GM23338 (cell line): Measurements from ENCODE around the gene SIK2. TPM values are rescaled to one million over a fixed set of nuclear protein-coding genes. Genes with fewer than 3 reads are reported as not detected.

ENCODE experiments used
- ATAC-seq: fragments of 200-7000 bp; cut with Tn5 transposase; 3 replicates; pipeline ENCODE4 v1.9.1; 2020
- DNase-seq: peaks from one replicate; pipeline ENCODE4 v3.0.0-alpha.2; 2015; ENCODE audit warnings: low spot score
- H2AFZ ChIP-seq: fragments of 200-600 bp; sonication (generic); 2 replicates; pipeline ENCODE4 v1.8.0; 2016; ENCODE audit warnings: antibody characterized with exemption, mild to moderate bottlenecking, moderate library complexity
- H3F3A ChIP-seq: fragments of 200-600 bp; sonication (generic); replicated peaks from 2 replicates; pipeline ENCODE4 v1.8.0; 2017; ENCODE audit warnings: antibody characterized with exemption, mixed run types, low read depth
- H3K27ac ChIP-seq: fragments of 200-600 bp; sonication (generic); 2 replicates; pipeline ENCODE4 v1.6.1; 2016; ENCODE audit warnings: low read depth
- H3K27me3 ChIP-seq: fragments of 200-600 bp; sonication (generic); 2 replicates; pipeline ENCODE4 v1.8.0; 2016; ENCODE audit warnings: mild to moderate bottlenecking, mixed run types, moderate library complexity; ENCODE audit not compliant: insufficient read depth
- H3K36me3 ChIP-seq: fragments of 200-600 bp; sonication (generic); 2 replicates; pipeline ENCODE4 v1.8.0; 2016; ENCODE audit warnings: mild to moderate bottlenecking; ENCODE audit not compliant: insufficient read depth
- H3K4me1 ChIP-seq: fragments of 200-600 bp; sonication (generic); 2 replicates; pipeline ENCODE4 v1.8.0; 2016; ENCODE audit warnings: mild to moderate bottlenecking, moderate library complexity; ENCODE audit not compliant: insufficient read depth
- H3K4me2 ChIP-seq: fragments of 200-600 bp; sonication (generic); 2 replicates; pipeline ENCODE4 v1.7.1; 2017; ENCODE audit warnings: mixed run types
- H3K4me3 ChIP-seq: fragments of 200-600 bp; sonication (generic); 2 replicates; pipeline ENCODE4 v1.6.1; 2016; ENCODE audit warnings: mixed run types
- H3K79me2 ChIP-seq: fragments of 200-600 bp; sonication (generic); replicated peaks from 2 replicates; pipeline ENCODE4 v1.8.0; 2017; ENCODE audit warnings: mild to moderate bottlenecking; ENCODE audit not compliant: insufficient read depth
- H3K9me2 ChIP-seq: fragments of 200-600 bp; sonication (generic); 2 replicates; pipeline ENCODE4 v1.8.0; 2017; ENCODE audit not compliant: insufficient read depth
- H4K20me1 ChIP-seq: fragments of 200-600 bp; sonication (generic); replicated peaks from 2 replicates; pipeline ENCODE4 v1.8.0; 2017; ENCODE audit warnings: mild to moderate bottlenecking; ENCODE audit not compliant: insufficient read depth
- H3K27ac Mint-ChIP-seq: 2 replicates; pipeline ENCODE4 v1.8.0; 2020; ENCODE audit warnings: inconsistent platforms, mild to moderate bottlenecking, moderate library complexity, mixed read lengths
- H3K27me3 Mint-ChIP-seq: 3 replicates; pipeline ENCODE4 v1.8.0; 2022; ENCODE audit warnings: low read depth, mild to moderate bottlenecking, moderate library complexity, mixed read lengths, inconsistent platforms; ENCODE audit not compliant: insufficient read depth, poor library complexity
- H3K36me3 Mint-ChIP-seq: 3 replicates; pipeline ENCODE4 v1.8.0; 2021; ENCODE audit warnings: low read depth, mild to moderate bottlenecking, inconsistent platforms, moderate library complexity, mixed read lengths
- H3K4me1 Mint-ChIP-seq: 3 replicates; pipeline ENCODE4 v1.8.0; 2020; ENCODE audit warnings: mild to moderate bottlenecking, inconsistent platforms, mixed read lengths
- H3K4me3 Mint-ChIP-seq: 3 replicates; pipeline ENCODE4 v1.8.0; 2021; ENCODE audit warnings: moderate library complexity, mild to moderate bottlenecking, inconsistent platforms, mixed read lengths
- H3K9me3 Mint-ChIP-seq: 3 replicates; pipeline ENCODE4 v1.8.0; 2020; ENCODE audit warnings: moderate library complexity, mild to moderate bottlenecking, inconsistent platforms, mixed read lengths
- CREB1 ChIP-seq: fragments of 250-450 bp; sonication (Bioruptor Pico); IDR thresholded peaks from 2 replicates; pipeline ENCODE4 v1.5.0; 2020; ENCODE audit warnings: low read depth, mild to moderate bottlenecking, moderate library complexity
- EZH2 ChIP-seq: fragments of 200-600 bp; sonication (generic); IDR thresholded peaks from one replicate; pipeline ENCODE4 v1.8.0; 2017; ENCODE audit warnings: antibody characterized with exemption, mild to moderate bottlenecking, low read depth; ENCODE audit not compliant: unreplicated experiment
- EZH2phosphoT487 ChIP-seq: fragments of 200-600 bp; sonication (generic); IDR thresholded peaks from one replicate; pipeline ENCODE4 v1.8.1; 2018; ENCODE audit warnings: antibody characterized with exemption; ENCODE audit not compliant: unreplicated experiment
- JUNB ChIP-seq: IDR thresholded peaks from one replicate; pipeline ENCODE4 v1.6.1; 2016; ENCODE audit warnings: antibody characterized with exemption; ENCODE audit not compliant: unreplicated experiment
- NANOG ChIP-seq: IDR thresholded peaks from 2 replicates; pipeline ENCODE4 v1.6.1; 2016; ENCODE audit warnings: antibody characterized with exemption, borderline replicate concordance
- POLR2AphosphoS5 ChIP-seq: IDR thresholded peaks from 2 replicates; pipeline ENCODE4 v1.6.1; 2016; ENCODE audit warnings: antibody characterized with exemption, low read depth
- STAT1 ChIP-seq: IDR thresholded peaks from one replicate; pipeline ENCODE4 v1.6.1; 2016; ENCODE audit warnings: antibody characterized with exemption; ENCODE audit not compliant: unreplicated experiment
- ZNF114 ChIP-seq: fragments of 250-450 bp; sonication (Bioruptor Pico); IDR thresholded peaks from 2 replicates; pipeline ENCODE4 v1.5.0; 2020; ENCODE audit warnings: mild to moderate bottlenecking, moderate library complexity
- ZNF331 ChIP-seq: fragments of 250-450 bp; sonication (Bioruptor Pico); IDR thresholded peaks from 2 replicates; pipeline ENCODE4 v1.5.0; 2020; ENCODE audit warnings: low read depth, mild to moderate bottlenecking, moderate library complexity
- ZNF462 ChIP-seq: fragments of 250-450 bp; sonication (Bioruptor Pico); IDR thresholded peaks from 2 replicates; pipeline ENCODE4 v1.5.0; 2020; ENCODE audit warnings: mild to moderate bottlenecking, moderate library complexity
- polyA plus RNA-seq: library from polyadenylated mRNA; unstranded; fragments of >200 nt; fragmentation: Nextera tagmentation; extraction: Ambion mirVana; gene quantifications from 2 replicates; pipeline ENCODE4 v1.2.1, GENCODE V29; 2016
- total RNA-seq: library from RNA; depleted of rRNA; stranded (reverse); fragments of >200 nt; shearing (Covaris generic); gene quantifications from 2 replicates; pipeline ENCODE4 v1.2.3, GENCODE V29; 2014
- TF ChIP-seq, protein P1 (sequence below): IDR thresholded peaks from 2 replicates; pipeline ENCODE4 v1.6.1; 2016; ENCODE audit warnings: antibody characterized with exemption
- TF ChIP-seq, protein P2 (sequence below): IDR thresholded peaks from one replicate; pipeline ENCODE4 v1.6.1; 2018; ENCODE audit warnings: antibody characterized with exemption; ENCODE audit not compliant: unreplicated experiment
- TF ChIP-seq, protein P3 (sequence below), 2 experiments: fragments of 200-600 bp in 1 of 2; sonication (generic) in 1 of 2; conservative IDR thresholded peaks; 2 replicates each; pipeline versions ENCODE4 v1.5.1 to v1.6.1; 2016 to 2017; ENCODE audit warnings: antibody characterized with exemption in 2 of 2, low read depth in 2 of 2, mild to moderate bottlenecking in 2 of 2, moderate library complexity in 1 of 2

The SIK2 gene
- total and polyA plus RNA-seq, 2 experiments from 2014 or later = 2.3 to 6.7 TPM

GRCh38 chr11:111641339-111642015 lies 39.2 kb downstream of the SIK2 start:
- H3K36me3 ChIP-seq = no peaks in the 10 kb centered on the region
- H3F3A ChIP-seq = no peaks in the 10 kb centered on the region
- no peak overlapping the region for H3K4me2 ChIP-seq
- DNase-seq = no peak
- Mint-ChIP-seq H3K27me3 (peaks cover 7% of the 10 kb centered on the region), H3K27ac (no peak overlapping the region; the same call in 1 of the 2 replicates), H3K4me3 (no peak overlapping the region), H3K36me3 (no peaks in the 10 kb centered on the region), H3K9me3 (no peaks in the 10 kb centered on the region), H3K4me1 (peaks cover 38% of the 10 kb centered on the region)
- no peak overlapping the region for H2AFZ ChIP-seq
- no peaks in the 10 kb centered on the region for H3K9me2 ChIP-seq
- H4K20me1 ChIP-seq = no peaks in the 10 kb centered on the region
- H3K27ac ChIP-seq = no peak overlapping the region
- H3K27me3 ChIP-seq = no peaks in the 10 kb centered on the region
- peaks cover 27% of the 10 kb centered on the region for H3K4me1 ChIP-seq
- TF ChIP-seq ZNF462 (CRISPR knock-in tag) (no peak), STAT1 (no peak), EZH2phosphoT487 (no peak), NANOG (no peak), ZNF114 (CRISPR knock-in tag) (no peak), POLR2AphosphoS5 (no peak), JUNB (no peak), ZNF331 (CRISPR knock-in tag) (no peak), CREB1 (CRISPR knock-in tag) (no peak), EZH2 (no peak)
- TF ChIP-seq, protein P1, sequence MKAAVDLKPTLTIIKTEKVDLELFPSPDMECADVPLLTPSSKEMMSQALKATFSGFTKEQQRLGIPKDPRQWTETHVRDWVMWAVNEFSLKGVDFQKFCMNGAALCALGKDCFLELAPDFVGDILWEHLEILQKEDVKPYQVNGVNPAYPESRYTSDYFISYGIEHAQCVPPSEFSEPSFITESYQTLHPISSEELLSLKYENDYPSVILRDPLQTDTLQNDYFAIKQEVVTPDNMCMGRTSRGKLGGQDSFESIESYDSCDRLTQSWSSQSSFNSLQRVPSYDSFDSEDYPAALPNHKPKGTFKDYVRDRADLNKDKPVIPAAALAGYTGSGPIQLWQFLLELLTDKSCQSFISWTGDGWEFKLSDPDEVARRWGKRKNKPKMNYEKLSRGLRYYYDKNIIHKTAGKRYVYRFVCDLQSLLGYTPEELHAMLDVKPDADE = no peak
- TF ChIP-seq, protein P2, sequence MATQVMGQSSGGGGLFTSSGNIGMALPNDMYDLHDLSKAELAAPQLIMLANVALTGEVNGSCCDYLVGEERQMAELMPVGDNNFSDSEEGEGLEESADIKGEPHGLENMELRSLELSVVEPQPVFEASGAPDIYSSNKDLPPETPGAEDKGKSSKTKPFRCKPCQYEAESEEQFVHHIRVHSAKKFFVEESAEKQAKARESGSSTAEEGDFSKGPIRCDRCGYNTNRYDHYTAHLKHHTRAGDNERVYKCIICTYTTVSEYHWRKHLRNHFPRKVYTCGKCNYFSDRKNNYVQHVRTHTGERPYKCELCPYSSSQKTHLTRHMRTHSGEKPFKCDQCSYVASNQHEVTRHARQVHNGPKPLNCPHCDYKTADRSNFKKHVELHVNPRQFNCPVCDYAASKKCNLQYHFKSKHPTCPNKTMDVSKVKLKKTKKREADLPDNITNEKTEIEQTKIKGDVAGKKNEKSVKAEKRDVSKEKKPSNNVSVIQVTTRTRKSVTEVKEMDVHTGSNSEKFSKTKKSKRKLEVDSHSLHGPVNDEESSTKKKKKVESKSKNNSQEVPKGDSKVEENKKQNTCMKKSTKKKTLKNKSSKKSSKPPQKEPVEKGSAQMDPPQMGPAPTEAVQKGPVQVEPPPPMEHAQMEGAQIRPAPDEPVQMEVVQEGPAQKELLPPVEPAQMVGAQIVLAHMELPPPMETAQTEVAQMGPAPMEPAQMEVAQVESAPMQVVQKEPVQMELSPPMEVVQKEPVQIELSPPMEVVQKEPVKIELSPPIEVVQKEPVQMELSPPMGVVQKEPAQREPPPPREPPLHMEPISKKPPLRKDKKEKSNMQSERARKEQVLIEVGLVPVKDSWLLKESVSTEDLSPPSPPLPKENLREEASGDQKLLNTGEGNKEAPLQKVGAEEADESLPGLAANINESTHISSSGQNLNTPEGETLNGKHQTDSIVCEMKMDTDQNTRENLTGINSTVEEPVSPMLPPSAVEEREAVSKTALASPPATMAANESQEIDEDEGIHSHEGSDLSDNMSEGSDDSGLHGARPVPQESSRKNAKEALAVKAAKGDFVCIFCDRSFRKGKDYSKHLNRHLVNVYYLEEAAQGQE = no peak
- TF ChIP-seq, protein P3, sequence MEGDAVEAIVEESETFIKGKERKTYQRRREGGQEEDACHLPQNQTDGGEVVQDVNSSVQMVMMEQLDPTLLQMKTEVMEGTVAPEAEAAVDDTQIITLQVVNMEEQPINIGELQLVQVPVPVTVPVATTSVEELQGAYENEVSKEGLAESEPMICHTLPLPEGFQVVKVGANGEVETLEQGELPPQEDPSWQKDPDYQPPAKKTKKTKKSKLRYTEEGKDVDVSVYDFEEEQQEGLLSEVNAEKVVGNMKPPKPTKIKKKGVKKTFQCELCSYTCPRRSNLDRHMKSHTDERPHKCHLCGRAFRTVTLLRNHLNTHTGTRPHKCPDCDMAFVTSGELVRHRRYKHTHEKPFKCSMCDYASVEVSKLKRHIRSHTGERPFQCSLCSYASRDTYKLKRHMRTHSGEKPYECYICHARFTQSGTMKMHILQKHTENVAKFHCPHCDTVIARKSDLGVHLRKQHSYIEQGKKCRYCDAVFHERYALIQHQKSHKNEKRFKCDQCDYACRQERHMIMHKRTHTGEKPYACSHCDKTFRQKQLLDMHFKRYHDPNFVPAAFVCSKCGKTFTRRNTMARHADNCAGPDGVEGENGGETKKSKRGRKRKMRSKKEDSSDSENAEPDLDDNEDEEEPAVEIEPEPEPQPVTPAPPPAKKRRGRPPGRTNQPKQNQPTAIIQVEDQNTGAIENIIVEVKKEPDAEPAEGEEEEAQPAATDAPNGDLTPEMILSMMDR (conservative IDR thresholded peaks at IDR 0.05; ENCODE audit: low read depth in 2 of 2) = no peak
- H3K79me2 ChIP-seq = no peaks in the 10 kb centered on the region
- ATAC-seq = no peak
- H3K4me3 ChIP-seq = no peak overlapping the region
